ENCODE measurements around the gene SPRTN.

GRCh38 chr1:231374394-231374793 is 36.3 kb downstream of the SPRTN start:
- TF ChIP-seq CTCF (conservative IDR thresholded peaks at IDR 0.05; ENCODE audit: low read depth in 2 of 2): no peak
- no peak for TF ChIP-seq JUNB (IDR thresholded peaks at IDR 0.05; ENCODE audit: unreplicated experiment)
- TF ChIP-seq, protein P1, sequence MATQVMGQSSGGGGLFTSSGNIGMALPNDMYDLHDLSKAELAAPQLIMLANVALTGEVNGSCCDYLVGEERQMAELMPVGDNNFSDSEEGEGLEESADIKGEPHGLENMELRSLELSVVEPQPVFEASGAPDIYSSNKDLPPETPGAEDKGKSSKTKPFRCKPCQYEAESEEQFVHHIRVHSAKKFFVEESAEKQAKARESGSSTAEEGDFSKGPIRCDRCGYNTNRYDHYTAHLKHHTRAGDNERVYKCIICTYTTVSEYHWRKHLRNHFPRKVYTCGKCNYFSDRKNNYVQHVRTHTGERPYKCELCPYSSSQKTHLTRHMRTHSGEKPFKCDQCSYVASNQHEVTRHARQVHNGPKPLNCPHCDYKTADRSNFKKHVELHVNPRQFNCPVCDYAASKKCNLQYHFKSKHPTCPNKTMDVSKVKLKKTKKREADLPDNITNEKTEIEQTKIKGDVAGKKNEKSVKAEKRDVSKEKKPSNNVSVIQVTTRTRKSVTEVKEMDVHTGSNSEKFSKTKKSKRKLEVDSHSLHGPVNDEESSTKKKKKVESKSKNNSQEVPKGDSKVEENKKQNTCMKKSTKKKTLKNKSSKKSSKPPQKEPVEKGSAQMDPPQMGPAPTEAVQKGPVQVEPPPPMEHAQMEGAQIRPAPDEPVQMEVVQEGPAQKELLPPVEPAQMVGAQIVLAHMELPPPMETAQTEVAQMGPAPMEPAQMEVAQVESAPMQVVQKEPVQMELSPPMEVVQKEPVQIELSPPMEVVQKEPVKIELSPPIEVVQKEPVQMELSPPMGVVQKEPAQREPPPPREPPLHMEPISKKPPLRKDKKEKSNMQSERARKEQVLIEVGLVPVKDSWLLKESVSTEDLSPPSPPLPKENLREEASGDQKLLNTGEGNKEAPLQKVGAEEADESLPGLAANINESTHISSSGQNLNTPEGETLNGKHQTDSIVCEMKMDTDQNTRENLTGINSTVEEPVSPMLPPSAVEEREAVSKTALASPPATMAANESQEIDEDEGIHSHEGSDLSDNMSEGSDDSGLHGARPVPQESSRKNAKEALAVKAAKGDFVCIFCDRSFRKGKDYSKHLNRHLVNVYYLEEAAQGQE (IDR thresholded peaks at IDR 0.05; ENCODE audit: unreplicated experiment): no peak
- TF ChIP-seq EZH2 (IDR thresholded peaks at IDR 0.05; ENCODE audit: low read depth, unreplicated experiment): no peak
- TF ChIP-seq POLR2AphosphoS5 (IDR thresholded peaks at IDR 0.05; ENCODE audit: low read depth): no peak
- no peak for TF ChIP-seq STAT1 (IDR thresholded peaks at IDR 0.05; ENCODE audit: unreplicated experiment)
- no peak for TF ChIP-seq CREB1 (CRISPR knock-in tag; IDR thresholded peaks at IDR 0.05; ENCODE audit: low read depth)
